Measurements from ENCODE around the gene SGK1.

GRCh38 chr6:134310817-134311216 is 7.1 kb downstream of the SGK1 start:
- TF ChIP-seq CTCF (IDR thresholded peaks at IDR 0.05) = no peak
- TF ChIP-seq POLR2AphosphoS5 (IDR thresholded peaks at IDR 0.05) = no peak

Measured in suprapubic skin (tissue), 3 donors.